AML-193 (cell line): ENCODE measurements around the gene SBF2.
"Not testable (repeated sequence)": the region's sequence is repeated elsewhere in the genome, so short reads cannot be mapped to it uniquely, and the experiment has no call there.

Source experiments
- DNase-seq, 2 experiments: peaks; one replicate each; lab custom pipeline; 2025; lab: John Stamatoyannopoulos, UW

The SBF2 gene

DNA sequence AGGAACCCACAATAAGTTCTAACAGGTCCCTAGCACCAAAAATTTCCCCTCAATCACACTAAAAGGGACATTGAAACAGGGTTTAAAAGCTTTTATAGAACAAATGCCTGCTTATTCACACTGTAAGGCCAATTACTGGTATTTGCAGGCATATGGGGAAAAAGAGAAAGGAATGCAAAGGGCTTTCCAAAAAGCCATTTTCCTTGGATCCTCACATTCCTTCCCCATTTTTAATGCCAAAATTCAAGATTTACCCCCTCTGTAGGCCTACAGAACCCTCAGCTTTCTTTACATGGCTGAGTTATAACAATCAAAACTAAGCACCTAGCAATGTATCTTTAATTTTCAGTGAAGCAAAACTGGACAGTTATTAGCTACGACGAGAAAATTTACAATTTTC, 102.0 kb downstream of the SBF2 start:
- DNase-seq, result no peak

DNA sequence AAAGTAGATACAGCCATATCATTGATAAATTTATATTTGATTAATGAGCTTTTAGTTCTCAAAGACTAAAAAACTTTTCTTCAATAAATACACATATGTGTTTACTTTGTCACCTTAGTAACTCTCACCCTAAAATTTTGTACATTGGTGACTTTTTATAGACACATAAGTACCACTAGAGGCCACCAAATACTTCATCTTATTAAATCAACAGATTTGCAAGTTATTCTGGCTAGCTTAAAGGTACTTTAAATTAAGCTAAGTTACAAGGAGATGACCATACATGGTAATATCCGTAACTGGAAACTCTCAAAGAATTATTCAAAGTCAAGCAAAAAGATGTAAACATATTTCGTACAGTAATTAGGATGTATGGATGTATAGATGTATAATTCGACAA, 112.2 kb downstream of the SBF2 start:
- DNase-seq, result peak; percentile 63 to 78

DNA sequence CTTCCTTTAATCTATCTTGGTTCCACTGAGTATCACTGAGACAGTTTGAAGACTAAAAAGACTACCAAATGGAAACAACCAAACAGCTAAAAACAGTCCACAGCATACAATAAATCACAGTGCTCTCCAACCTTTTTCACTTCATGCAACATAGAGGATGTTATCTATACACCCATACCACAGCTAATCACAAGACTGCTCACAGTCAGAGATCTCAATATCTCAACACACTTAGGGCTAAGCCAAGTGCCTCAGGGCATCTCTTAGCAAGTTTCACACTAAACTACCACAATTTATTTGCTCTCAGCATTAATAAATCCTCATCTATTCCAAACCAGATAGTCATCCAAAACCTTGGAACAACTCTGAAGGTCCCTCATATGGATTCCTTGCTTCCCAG, 129.4 kb downstream of the SBF2 start:
- DNase-seq, result no peak

DNA sequence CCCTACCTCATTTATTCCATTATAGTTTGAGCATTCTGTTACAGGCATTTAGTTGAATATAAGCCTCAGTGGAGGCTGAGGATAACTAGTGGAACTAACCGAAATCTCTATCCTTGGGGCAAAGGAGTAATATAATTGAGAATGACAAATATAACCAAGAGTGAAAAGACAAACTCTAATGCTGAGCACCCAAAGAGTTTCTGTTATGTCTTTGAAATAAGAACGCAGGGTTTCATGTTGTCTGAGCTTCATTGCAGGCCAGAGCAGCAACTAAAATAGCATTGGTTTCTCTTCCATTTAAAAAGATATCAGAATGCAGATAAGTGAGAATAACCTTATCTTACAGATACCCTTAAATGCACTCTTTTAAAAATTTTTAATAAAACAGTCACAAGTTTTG, 131.8 kb downstream of the SBF2 start:
- DNase-seq, result no peak

DNA sequence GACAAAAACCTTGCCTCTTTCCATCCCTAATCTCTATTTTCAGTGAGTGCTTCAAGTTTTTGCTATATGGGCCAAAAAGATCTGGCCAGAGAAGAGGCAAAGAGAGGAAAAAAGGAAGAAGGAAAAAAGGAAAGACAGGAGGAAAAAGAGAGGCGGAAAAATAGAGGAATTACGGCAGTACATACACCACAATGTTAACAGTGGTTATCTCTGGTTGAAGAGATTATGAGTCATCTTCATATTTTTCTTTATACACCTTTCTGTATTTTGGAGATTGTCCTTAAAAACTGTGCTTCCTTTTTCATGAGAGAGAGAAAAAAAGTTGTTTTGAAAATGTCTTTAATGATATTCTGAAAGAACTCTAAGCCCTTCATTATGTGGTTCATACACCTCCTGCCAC, 133.7 kb downstream of the SBF2 start:
- DNase-seq, result no peak

DNA sequence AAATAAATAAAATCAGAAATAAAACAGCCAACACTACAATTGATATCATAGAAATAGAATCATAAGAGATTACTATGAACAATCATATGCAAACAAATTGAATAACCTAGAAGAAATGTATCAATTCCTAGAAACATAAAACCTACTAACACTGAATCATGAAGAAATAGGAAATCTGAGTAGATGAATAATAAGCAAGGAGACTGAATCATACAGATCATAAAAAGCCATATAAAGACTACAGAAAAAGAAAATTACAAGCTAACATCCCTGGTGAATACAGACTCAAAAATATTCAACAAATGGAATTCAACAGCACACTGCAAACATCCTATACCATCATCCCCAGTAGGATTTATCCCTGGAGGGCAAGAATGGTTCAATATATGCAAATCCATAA, 135.6 kb downstream of the SBF2 start:
- DNase-seq, result no peak

DNA sequence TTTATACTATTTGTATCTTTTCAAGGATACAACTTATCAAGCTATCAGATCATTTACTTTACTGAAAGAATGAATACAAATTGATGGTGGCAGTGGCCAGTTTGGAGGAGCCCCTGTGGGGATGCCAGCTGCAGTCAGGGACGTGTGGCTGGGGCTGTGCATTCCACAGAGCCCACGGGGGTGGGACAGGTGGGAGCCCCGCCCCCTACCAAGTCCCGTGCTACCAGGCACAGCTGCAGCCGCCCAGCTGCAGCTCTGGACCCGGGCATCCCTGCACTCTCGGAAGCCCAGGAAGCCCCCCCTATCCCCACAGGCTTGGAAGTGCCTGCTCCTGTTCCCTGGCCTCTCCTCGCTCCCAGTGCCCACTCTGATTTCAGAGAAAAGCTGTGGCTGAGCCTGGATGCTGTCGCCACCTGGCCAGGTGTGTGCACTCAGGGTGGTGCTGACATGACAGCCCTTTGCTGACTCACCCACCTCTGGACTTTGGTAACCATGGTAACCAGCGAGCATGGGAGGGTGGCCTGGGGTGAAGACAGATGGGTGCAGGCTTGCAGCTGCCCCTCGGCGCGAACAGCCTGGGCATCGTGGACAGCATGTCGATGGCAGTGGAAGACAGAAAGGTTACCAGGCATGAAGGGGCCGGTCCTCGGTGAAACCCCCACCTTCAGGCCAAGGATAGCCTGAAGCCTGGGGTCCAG, 138.1 kb downstream of the SBF2 start:
- DNase-seq, result no peak

DNA sequence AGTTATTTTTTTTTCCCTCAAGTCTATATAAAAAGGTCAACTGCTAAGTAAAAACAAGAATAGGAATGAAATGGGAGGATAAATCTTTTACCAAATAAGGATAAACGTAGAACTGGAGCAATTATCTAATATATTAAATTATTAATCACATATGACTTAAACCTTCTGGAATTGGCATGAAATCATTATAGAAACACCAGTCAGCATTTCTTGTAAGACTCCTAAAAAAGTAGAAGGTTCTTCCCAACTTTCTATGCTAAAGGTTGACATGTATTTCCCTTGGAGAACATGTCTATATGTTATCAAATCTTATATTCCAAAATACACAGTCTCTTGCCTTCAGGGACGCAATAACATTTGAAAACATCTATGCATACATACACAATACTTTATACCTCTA, 143.2 kb downstream of the SBF2 start:
- DNase-seq, result no peak

DNA sequence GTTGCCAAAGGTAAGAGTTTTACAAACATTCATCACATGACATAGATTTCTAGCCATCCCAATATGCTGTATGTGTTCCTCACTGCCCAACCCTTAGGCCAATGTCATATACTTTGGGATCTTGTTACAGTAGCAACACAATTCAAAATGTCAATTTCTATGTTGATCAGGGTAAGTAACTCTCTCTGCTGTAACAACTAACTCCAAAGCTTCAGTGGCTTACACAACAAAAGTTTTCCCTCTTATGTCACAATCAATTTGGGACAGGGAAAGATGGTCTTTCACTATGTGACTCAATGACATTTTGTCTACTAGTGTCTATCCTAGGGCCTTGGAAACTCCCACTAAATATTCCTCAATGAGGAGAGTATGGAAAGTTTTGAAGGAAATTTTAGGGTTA, 144.5 kb downstream of the SBF2 start:
- DNase-seq, result no peak

DNA sequence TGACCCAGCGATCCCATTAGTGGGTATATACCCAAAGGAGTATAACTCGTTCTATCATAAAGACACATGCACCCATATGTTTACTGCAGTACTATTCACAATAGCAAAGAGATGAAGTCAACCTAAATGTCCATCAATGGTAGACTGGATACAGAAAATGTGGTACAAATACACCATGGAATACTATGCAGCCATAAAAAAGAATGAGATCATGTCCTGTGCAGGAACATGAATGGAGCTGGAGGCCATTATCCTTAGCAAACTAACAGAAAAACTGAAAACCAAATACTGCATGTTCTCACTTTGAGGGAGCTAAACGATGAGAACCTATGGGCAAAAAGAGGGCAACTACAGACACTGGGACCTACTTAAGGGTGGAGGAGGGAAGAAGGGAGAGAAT, 146.8 kb downstream of the SBF2 start:
- no peak for DNase-seq

DNA sequence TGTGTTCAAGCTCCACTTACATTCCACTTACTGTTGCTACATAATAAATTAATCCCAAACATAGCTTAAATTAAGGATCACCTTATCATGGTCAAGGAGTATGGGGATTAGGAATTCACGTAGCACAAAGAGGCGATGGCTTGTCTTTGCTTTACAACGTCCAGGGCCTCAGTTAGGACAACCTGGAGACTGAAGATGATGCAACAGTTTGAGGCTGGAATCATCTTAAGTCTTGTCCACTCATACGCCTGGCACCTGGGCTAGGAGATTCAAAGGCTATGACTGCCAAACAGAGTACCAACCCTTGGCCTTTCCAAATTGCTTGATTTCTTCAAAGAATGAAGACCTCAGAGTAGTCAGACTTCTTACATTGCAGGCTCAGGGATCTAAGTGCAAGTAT, 149.1 kb downstream of the SBF2 start:
- DNase-seq, result no peak

DNA sequence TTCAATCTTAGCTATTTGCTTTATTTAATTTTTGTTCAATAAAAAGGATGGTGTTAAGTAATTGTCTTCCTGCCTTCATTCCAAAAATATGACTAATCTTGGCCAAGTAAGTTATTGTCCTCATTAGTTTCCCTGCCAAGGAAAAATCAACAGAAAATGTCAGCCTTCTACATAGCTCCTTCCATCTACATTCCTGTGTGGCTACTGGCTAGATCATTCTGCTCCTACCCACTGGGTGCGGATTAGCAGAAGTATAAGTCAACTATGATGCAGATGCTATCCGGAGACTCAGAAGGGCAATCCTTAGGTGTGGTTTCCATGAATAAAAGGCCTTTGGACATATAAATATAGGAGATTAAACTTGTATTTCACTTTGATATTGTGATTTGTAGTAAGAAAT, 154.4 kb downstream of the SBF2 start:
- DNase-seq, result no peak

DNA sequence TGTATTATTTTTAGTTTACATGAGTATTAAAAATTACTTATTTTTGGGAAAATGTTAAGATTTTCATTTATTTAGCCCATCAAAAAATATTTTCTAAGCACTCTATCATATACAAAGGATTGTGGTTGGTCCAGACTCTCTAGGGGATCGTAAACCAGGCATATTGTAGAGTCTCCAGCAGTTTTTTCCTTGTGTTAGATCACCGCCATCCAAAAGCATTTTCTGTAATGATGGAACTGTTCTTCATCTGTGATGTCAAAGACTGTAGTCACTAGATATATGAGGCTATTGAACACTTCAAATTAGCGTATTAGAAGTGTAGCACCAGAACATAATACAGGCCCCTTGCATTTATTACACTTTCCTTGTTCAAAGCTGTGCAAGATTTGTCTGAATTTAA, 154.9 kb downstream of the SBF2 start:
- DNase-seq, result no peak

DNA sequence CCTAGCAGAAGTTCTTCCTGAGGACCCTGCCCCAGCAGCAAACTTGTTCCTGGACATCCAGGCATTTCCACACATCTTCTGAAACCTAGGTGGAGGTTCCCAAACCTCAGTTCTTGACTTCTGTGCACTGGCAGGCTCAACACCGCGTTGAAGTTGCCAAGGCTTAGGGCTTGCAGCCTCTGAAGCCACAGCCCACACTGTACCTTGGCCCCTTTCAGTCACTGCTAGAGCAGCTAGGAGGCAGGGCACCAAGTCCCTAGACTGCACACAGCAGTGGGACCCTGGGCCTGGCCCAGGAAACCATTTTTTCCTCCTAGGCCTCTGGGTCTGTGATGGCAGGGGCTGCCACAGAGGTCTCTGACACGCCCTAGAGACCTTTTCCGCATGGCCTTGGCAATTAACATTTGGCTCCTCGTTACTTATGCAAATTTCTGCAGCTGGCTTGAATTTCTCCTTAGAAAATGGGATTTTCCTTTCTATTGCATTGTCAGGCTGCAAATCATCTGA, 159.0 kb downstream of the SBF2 start:
- DNase-seq, result no peak

DNA sequence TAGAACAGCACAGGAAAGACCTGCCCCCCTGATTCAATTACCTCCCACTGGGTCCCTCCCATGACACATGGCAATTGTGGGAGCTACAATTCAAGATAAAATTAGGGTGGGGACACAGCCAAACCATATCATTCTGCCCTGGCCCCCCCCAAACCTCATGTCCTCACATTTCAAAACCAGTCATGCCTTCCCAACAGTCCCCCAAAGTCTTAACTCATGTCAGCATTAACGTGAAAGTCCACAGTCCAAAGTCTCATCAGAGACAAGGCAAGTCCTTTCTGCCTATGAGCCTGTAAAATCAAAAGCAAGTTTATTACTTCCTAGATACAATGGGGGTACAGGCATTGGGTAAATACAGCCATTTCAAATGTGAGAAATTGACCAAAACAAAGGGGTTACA, 159.8 kb downstream of the SBF2 start:
- not testable (repeated sequence) for DNase-seq

DNA sequence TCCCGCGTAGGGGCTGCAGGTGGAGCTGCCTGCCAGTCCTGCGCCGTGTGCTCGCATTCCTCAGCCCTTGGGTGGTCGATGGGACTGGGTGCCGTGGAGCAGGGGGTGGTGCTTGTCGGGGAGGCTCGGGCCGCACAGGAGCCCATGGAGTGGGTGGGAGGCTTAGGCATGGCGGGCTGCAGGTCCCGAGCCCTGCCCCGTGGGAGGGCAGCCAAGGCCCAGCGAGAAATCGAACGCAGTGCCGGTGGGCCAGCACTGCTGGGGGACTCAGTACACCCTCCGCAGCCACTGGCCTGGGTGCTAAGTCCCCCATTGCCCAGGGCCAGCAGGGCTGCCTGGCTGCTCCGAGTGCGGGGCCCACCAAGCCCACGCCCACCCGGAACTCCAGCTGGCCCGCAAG, 160.8 kb downstream of the SBF2 start:
- DNase-seq, result not testable (repeated sequence)

DNA sequence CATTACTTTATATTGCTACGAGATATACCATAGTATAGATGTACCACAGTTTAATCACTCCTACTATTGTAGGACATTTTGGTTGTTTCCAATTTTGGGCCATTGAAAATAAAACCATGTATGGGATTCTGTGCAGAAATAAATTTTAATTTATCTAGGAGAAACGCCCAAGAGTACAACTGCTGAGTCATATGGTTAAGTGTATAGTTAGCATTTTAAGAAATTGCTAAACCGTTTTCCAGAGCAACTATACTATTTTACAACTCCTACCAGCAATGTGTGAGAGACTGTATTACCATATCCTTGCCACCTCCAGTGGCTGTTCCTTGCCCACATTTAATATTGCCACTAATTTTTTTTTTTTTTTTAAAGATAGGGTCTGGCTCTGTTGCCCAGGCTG, 163.1 kb downstream of the SBF2 start:
- no peak for DNase-seq

DNA sequence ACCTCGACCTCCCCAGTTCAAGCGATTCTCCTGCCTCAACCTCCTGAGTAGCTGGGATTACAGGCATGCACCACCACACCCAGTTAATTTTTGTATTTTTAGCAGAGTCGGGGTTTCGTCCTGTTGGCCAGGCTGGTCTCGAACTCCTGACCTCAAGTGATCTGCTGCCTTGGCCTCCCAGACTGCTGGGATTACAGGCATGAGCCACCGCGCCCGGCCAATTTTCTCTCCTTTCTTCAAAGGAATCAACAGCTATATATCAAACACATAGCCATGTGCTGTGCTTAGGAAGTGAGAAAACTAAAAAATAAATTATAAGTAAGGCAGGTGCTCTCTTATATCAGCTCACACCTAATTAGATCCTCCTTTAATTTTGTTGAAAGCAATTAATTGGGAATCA, 164.8 kb downstream of the SBF2 start:
- DNase-seq, result not testable (repeated sequence)

DNA sequence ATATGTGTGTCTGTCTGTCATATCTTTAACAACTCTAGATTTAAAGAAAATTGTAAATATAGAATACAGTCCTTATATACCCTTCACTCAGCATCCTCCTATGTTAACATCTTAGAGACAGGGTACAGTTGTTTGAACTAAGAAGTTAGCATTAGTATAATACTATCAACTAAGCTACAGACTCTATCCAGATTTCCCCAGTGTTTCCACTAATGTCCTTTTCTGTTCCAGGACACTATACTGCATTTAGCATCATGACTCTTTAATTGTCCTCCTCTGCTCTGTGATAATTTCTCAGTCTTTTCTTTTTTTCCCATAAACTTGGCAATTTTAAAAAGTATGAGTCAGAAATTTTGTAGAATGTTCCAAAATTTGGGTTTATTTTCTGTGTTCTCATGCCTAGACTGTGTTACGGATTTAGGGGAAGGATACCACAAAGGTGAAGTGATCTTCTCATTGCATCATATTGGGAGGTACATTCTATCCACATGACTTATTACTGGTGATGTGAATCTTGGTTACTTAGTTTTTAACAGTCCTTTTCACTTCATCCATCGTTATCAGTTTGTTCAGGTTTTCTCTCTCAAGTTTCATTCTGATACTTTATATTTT, 168.4 kb downstream of the SBF2 start:
- no peak for DNase-seq

DNA sequence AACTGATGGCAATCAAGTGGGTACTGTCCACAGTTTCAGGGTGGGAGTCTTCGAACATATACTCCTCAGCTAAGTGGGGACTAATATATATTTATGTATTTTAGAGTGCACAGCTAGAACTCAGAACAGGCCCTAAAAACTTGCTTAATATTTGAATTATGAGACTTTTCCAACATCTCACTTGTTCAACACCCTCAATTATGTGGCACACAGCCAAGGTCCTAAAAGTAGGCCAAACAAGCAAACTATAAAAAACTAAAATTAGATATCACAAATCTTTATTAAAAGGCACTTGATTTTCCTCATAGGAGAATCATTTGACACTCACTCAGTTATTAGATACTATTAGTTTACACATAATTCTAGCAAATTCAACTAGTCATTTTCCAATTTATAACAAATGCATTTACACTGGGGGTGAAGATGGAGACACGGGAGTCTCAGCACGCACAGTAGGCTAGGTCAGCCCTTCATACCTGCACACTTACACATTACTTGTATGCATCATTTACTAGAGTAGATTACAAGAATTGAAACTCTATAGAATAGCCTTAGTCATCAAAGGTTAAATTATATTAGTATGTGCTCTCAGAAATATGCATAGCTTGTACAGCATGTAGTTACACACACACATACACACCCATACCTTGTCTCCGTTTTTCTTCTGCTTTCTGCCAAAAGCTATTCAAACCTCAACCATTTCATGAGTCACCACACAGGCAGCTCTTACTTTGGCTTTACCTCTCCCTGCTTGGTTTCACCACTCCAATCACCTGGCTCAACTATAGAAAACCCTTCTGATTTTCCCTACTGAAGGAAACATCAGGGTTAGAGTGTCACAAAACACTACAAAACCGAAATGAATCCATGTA, 171.5 kb downstream of the SBF2 start:
- DNase-seq, result peak; percentile 46 to 56

DNA sequence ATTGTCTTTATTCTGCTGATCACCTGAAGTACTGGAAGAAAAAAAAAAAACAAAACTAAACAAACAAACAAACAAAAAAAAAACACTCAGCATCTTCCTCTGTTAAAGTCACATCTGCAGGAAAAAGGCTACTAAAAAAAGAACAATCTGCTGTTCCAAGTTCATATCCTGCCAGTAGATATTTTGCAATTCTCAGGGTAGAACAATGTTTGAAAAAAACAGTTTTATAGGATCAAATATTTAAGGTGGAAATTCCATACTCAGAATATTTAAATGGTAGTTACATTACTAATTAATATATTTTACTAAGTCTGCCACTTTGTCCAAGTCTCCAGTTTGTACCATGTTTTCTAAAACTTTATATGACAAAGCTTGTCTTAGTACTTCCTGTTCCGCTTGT, 175.2 kb downstream of the SBF2 start:
- DNase-seq, result no peak

DNA sequence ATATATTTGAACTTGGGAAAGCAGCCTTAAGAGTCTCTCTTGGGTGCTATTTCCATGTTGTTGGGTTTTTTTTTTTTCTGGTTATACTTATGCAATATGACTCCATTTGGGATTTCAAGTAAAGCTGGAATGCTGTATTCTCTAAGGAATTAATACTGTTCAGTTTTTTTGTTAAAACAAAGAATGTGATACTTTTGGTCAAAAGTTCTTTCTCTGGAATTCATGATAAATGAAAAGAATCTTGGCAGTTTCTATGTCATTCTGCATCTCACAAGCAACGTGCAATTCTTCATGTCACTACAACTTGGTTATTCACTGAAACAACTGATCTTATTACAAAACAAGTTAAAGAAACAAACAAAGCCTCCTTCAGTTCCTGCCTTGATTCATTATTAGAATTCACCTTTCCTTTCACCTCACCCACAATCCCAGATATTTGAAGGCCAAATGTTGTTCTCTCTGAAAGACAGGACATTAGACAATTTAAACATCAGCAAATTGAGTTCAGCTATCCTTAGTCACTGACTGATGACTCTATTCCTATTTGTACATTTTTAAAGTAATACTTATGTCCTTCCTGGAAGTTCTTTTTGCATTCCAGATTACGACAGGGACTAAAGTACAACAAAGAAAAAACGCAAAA, 176.2 kb downstream of the SBF2 start:
- DNase-seq, result no peak
